LNCaP clone FGC (cell line): ENCODE data around the gene RFPL4A.
"Not testable (repeated sequence)": the region's sequence is repeated elsewhere in the genome, so short reads cannot be mapped to it uniquely, and the experiment has no call there.

Experiments used
- DNase-seq: peaks from one replicate; pipeline ENCODE4 v3.0.0-alpha.2; 2011; ENCODE audit warnings: low read depth
- H3K4me3 ChIP-seq: 2 replicates; pipeline ENCODE4 v1.5.1; 2011; ENCODE audit warnings: mild to moderate bottlenecking, low read depth, low read length, control low read depth
- TF ChIP-seq, protein P1 (sequence below): IDR thresholded peaks from 2 replicates; pipeline ENCODE4 v1.5.1; 2012; ENCODE audit warnings: mild to moderate bottlenecking; ENCODE audit not compliant: control insufficient read depth, insufficient read depth; ENCODE audit errors: extremely low read depth

RFPL4A gene

DNA sequence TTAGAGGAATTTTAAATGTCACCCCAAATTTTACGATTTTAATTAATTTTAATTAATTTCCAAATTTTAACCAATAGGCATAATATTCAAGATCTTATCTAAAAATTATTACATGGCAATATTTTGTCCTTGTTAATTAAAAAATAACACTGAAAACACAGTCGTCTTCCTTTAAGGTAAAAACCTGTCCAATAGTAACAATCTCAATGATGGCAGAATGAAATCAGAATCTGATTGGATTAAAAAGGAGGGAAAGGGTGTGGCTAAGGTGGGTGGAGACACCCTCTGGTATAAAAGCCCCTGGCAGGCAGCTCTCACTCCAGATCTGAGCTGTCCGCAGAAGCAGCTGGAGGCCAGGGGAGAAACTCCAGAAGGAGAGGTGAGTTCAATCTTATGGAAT is at the start of gene RFPL4A:
RFPL4A (plus strand) TSS at position 301 of the 400 bp plus-strand sequence. CDS start 2,704 bp downstream, outside the sequence.
- not testable (repeated sequence) for DNase-seq, H3K4me3 ChIP-seq

DNA sequence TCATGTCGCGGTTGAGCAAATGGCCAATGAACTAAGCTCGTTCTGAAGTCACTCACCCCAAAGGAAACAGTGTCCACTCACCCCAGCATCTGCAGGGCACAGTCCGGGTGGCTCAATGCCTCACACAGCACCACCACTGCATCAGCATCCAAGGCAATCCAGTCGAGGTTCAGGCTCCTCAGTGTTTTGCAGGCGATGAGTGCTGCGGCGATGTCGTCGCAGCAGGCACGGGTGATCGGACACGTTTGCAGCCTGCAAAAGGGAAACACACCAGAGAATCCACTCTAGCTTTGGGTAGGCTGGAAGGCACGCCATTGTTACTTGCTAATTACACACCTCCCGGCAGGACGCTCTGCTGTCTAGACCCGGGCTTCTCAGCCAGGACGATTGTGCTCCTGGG is 47.2 kb upstream of the RFPL4A start:
- TF ChIP-seq, protein P1, sequence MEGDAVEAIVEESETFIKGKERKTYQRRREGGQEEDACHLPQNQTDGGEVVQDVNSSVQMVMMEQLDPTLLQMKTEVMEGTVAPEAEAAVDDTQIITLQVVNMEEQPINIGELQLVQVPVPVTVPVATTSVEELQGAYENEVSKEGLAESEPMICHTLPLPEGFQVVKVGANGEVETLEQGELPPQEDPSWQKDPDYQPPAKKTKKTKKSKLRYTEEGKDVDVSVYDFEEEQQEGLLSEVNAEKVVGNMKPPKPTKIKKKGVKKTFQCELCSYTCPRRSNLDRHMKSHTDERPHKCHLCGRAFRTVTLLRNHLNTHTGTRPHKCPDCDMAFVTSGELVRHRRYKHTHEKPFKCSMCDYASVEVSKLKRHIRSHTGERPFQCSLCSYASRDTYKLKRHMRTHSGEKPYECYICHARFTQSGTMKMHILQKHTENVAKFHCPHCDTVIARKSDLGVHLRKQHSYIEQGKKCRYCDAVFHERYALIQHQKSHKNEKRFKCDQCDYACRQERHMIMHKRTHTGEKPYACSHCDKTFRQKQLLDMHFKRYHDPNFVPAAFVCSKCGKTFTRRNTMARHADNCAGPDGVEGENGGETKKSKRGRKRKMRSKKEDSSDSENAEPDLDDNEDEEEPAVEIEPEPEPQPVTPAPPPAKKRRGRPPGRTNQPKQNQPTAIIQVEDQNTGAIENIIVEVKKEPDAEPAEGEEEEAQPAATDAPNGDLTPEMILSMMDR = no peak
- no peak for DNase-seq
- no peak overlapping the region for H3K4me3 ChIP-seq

DNA sequence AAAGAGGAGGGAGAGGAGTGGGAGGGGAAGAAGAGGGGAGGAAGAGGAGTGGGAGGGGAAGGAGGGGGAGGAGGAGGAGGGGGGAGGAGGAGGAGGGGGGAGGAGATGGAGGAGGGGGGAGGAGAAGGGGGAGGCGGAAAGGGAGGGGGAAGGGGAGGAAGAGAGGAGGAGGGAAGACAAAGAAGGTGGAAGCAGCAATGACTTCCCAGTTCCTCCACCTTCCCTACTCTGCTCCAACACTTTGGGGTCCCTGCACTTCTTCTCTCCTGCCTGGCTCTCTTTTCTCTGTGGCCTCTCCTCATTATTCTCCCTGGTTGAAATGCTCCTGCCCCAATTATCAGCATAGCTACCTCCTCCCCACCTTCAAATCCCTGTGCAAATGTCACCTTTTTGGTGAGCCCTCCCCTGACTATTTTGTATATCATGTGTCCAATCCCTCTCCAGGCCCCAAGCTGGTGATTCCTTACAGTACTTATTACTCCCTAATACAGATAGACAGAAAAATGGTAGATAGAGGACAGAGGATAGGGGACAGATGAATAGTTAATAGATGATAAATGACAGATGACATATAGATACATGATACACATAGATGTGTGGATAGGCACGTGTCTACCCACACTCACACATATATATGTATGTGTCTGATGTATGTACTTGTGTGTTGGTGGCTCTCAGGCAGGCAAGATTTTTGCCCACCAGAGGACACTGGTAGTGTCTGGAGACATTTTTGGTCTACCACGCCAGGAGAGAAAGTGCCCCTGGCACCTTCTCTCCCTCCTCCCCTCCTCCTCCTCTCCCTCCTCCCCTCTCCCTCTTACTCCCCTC is 45.9 kb upstream of the RFPL4A start:
- TF ChIP-seq, protein P1 = no peak
- no peak for DNase-seq
- H3K4me3 ChIP-seq = no peak overlapping the region

DNA sequence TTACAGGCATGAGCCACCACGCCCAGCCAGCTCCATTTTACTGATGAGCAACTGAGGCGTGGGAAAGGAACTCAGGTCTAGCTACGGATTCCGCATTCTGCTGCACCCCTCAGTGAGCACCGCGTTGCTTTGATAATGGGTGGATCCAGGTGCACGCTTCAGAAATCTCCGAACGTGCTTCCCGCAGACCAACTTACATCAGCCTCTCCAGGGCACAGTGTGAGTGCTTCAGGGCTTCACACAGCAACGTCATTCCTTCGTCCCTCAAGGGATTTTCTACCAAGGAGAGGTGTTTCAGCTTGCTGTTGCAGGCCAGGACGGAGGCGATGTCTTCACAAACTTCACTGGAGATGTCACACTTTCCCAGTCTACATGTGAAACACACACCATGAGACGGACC is 42.4 kb upstream of the RFPL4A start:
- no peak for DNase-seq
- TF ChIP-seq, protein P1 = no peak
- H3K4me3 ChIP-seq = no peak overlapping the region

- no peak overlapping the region for H3K4me3 ChIP-seq
- TF ChIP-seq, protein P1 = no peak
- no peak for DNase-seq
Measured at GRCh38 chr19:55717251-55717650, 41.6 kb upstream of the RFPL4A start.

- H3K4me3 ChIP-seq, DNase-seq: not testable (repeated sequence)
Measured at GRCh38 chr19:55717879-55718711, 40.8 kb upstream of the RFPL4A start.

- H3K4me3 ChIP-seq = no peak overlapping the region
- TF ChIP-seq, protein P1 = no peak
- no peak for DNase-seq
Measured at GRCh38 chr19:55720214-55720746, 38.6 kb upstream of the RFPL4A start.

- H3K4me3 ChIP-seq = no peak overlapping the region
- TF ChIP-seq, protein P1 = no peak
- no peak for DNase-seq
Measured at GRCh38 chr19:55720801-55721200, 38.1 kb upstream of the RFPL4A start.
